DND-41 (cell line): ENCODE measurements around the gene AMZ2.
"Not testable (repeated sequence)": the region's sequence is repeated elsewhere in the genome, so short reads cannot be mapped to it uniquely, and the experiment has no call there.

ENCODE experiments used
- EZH2 ChIP-seq: IDR thresholded peaks from 3 replicates; pipeline ENCODE4 v1.6.1; 2012; ENCODE audit warnings: borderline replicate concordance, low read depth, mild to moderate bottlenecking, moderate library complexity, low read length, inconsistent platforms; ENCODE audit not compliant: severe bottlenecking
- TF ChIP-seq, protein P1 (sequence below): IDR thresholded peaks from 2 replicates; pipeline ENCODE4 v1.5.1; 2012; ENCODE audit warnings: borderline replicate concordance, low read length, moderate library complexity, mild to moderate bottlenecking; ENCODE audit not compliant: poor library complexity, severe bottlenecking; ENCODE audit errors: extremely low read depth

DNA sequence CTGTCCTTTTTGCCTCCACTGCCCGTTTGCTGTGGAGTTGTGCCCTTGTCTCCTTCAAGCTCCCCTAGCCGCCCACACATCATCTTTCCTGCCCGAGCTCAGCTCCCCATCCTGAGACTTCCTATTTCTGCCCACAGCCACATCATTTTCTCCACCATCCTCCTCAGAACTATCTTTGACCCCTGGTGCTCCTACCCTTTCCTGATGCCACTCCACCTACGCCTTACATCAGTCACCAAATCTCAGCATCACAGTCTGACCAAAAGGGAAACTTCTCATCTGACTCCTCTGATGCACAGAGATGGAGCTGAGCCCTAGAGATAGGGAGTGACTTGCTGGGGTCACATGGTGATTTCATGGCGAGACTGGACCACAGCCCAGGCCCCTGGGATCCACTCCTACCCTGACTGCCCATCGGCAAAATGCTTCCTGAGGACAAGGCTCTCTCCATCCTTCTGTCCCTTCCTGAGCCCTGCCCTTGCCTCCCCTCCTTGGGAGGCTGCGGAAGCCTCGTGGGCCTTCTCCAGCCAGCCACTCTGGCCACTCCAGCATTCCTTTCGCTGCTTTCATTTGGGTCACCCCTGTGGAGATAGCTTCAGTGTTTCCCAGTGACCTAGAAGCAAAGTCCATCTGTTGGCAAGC is 19.7 kb upstream of the AMZ2 start:
- TF ChIP-seq, protein P1, sequence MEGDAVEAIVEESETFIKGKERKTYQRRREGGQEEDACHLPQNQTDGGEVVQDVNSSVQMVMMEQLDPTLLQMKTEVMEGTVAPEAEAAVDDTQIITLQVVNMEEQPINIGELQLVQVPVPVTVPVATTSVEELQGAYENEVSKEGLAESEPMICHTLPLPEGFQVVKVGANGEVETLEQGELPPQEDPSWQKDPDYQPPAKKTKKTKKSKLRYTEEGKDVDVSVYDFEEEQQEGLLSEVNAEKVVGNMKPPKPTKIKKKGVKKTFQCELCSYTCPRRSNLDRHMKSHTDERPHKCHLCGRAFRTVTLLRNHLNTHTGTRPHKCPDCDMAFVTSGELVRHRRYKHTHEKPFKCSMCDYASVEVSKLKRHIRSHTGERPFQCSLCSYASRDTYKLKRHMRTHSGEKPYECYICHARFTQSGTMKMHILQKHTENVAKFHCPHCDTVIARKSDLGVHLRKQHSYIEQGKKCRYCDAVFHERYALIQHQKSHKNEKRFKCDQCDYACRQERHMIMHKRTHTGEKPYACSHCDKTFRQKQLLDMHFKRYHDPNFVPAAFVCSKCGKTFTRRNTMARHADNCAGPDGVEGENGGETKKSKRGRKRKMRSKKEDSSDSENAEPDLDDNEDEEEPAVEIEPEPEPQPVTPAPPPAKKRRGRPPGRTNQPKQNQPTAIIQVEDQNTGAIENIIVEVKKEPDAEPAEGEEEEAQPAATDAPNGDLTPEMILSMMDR: not testable (repeated sequence)
- not testable (repeated sequence) for TF ChIP-seq EZH2
